NT2/D1 (cell line): ENCODE data around the gene TAF1L.

ENCODE experiments used
- DNase-seq: peaks from one replicate; pipeline ENCODE4 v3.0.0-alpha.2; 2011; ENCODE audit warnings: low read depth, low spot score
- H3K27me3 ChIP-seq: 2 replicates; pipeline ENCODE4 v1.6.0; 2011; ENCODE audit warnings: mild to moderate bottlenecking; ENCODE audit not compliant: insufficient read length, insufficient read depth
- H3K36me3 ChIP-seq: 2 replicates; pipeline ENCODE4 v1.6.1; 2011; ENCODE audit warnings: mild to moderate bottlenecking, low read length, mixed read lengths; ENCODE audit not compliant: insufficient read depth, insufficient read length
- H3K4me1 ChIP-seq: 2 replicates; pipeline ENCODE4 v1.5.1; 2011; ENCODE audit not compliant: insufficient read depth, insufficient read length
- H3K4me3 ChIP-seq: 2 replicates; pipeline ENCODE4 v1.5.1; 2011; ENCODE audit warnings: low read depth; ENCODE audit not compliant: insufficient read length
- H3K9ac ChIP-seq: 2 replicates; pipeline ENCODE4 v1.6.0; 2011; ENCODE audit warnings: low read depth; ENCODE audit not compliant: insufficient read length
- H3K9me3 ChIP-seq: 2 replicates; pipeline ENCODE4 v1.5.1; 2011; ENCODE audit warnings: mild to moderate bottlenecking, low read length; ENCODE audit not compliant: insufficient read depth
- SUZ12 ChIP-seq: IDR thresholded peaks from 2 replicates; pipeline ENCODE4 v1.6.1; 2011; ENCODE audit not compliant: insufficient read length, insufficient read depth; ENCODE audit errors: extremely low read depth
- YY1 ChIP-seq: IDR thresholded peaks from 2 replicates; pipeline ENCODE4 v1.6.1; 2011; ENCODE audit not compliant: insufficient read length, insufficient read depth
- ZNF274 ChIP-seq: IDR thresholded peaks from 2 replicates; pipeline ENCODE4 v1.6.1; 2011; ENCODE audit warnings: mild to moderate bottlenecking, low read depth, low read length

TAF1L gene

DNA sequence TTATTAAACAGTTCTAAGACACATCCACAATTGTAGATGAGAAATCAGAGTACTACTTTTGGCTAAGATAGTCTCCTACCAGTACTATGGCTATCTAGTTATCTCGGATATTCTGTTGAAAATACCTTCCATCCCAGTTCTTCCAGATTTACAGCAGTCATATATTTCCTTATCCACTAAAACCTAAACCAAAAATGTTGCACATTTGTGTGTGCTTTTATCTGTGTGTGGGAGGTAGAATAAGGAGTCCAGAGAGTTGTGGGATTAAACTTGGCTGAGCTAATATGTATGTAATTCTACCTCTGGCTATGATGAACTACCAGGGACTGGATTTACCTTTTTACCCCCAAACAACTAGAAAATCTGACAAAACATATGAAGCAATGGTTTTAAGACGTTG is 45.0 kb downstream of the TAF1L start:
- no peak for DNase-seq
- no peaks in the 10 kb centered on the region for H3K4me1 ChIP-seq
- no peaks in the 10 kb centered on the region for H3K36me3 ChIP-seq
- H3K4me3 ChIP-seq: no peak overlapping the region
- no peaks in the 10 kb centered on the region for H3K27me3 ChIP-seq
- no peak overlapping the region for H3K9ac ChIP-seq
- TF ChIP-seq SUZ12: no peak
- TF ChIP-seq ZNF274: no peak
- TF ChIP-seq YY1: no peak
- H3K9me3 ChIP-seq: no peaks in the 10 kb centered on the region

DNA sequence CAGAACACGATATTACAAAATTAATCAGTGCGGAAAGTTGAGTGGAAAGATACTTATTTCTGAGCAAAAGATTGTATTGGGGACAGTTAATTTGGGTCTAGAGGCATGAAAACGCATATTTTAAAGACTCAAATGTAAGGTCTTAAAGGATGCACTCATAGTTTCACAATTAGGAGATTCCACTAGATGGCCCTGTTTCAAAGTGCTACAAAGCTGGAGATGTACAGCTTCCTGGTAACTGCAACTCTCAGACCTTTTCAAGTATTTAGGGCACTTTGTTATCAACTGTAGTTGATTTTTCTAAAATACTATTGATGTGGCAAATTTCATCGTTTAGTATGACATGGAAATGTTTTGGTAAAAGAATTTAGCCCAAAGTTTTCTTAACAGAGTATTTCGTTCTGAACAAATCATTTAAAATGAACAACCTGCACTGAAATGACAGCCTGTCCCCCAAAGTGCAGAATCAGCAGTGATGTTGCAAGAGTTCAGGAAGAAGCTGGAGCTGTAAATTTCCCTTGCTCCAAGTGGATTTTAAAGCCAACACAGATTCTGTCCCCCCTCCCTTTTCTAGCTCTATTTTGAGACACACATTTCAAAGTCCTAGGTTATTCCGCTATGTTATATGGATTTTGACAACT is 46.3 kb downstream of the TAF1L start:
- no peaks in the 10 kb centered on the region for H3K36me3 ChIP-seq
- H3K27me3 ChIP-seq: no peaks in the 10 kb centered on the region
- TF ChIP-seq YY1 (no peak), ZNF274 (no peak), SUZ12 (no peak)
- H3K9ac ChIP-seq: no peak overlapping the region
- no peak overlapping the region for H3K4me3 ChIP-seq
- H3K4me1 ChIP-seq: no peaks in the 10 kb centered on the region
- H3K9me3 ChIP-seq: no peaks in the 10 kb centered on the region
- DNase-seq: peak; percentile 28

DNA sequence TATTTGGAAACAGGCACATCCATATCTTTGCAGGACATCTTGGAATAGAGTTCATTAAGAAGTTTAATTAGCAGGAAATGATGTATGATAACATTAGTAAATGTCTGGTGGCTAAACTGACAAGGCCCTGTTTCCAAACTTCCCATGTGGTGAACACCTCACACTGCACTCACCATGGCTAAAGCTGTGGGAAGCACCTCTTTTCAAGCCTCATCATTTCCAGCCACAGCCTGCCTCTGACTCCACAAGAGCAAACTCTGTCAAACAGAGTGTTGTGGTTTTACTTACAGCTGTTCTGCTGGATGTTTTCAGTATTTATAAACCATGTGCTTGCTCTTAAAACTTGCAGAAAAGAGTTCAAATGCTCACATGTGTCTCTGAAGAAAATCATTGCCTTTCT is 47.6 kb downstream of the TAF1L start:
- no peaks in the 10 kb centered on the region for H3K4me1 ChIP-seq
- no peak overlapping the region for H3K9ac ChIP-seq
- H3K4me3 ChIP-seq: no peak overlapping the region
- no peak for DNase-seq
- H3K27me3 ChIP-seq: no peaks in the 10 kb centered on the region
- H3K9me3 ChIP-seq: no peaks in the 10 kb centered on the region
- no peaks in the 10 kb centered on the region for H3K36me3 ChIP-seq
- TF ChIP-seq ZNF274 (no peak), YY1 (no peak), SUZ12 (no peak)

DNA sequence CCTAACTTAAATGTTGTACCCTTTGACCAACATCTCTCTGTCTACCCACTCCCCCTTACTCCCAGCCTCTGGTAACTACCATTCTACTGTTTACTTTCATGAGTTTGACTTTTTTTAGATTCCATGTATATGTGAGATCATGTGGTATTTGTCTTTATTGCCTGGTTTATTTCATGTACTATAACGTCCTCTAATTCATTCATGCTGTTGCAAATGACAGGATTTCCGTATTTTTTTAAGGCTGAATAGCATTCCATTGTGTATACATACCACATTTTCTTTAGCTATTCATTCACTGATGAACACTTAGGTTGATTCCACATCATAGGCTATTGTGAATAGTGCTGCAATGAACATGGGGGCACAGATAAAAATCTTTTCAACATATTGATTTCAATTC is 50.7 kb downstream of the TAF1L start:
- no peak for DNase-seq
- TF ChIP-seq SUZ12 (no peak), ZNF274 (no peak)
- H3K9ac ChIP-seq: no peak overlapping the region

DNA sequence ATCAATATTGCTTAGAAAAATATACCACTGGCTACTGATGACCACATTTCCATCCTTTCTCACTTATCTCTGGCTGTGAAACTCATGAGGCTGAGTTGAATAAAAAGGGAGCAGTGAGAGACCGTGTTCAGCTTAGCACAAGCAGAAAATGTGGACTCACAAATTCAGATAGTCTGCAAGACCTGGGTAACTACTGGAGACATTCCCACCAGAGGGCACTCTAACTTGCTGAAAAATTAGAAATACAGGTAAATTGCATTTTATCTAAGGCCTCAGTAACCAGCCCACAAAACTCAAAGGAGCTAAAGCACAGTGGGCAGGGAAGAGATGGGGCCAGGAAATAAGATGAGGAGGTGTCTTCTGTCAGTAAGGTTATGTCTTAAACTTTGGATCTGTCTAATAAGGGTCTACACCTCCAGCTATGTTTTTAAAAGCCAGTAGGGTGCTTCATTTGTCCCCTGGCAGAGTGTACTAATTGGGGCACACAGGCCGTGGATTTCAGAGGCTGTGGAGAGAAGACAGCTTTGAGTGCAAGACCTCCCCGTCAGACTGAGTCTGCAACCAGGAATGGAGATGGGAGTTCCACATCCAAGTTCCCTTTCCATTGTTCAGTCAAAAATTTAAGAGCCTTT is 53.8 kb downstream of the TAF1L start:
- DNase-seq: peak; percentile 66
- Histone ChIP-seq H3K4me1 (no peaks in the 10 kb centered on the region), H3K4me3 (no peak overlapping the region), H3K27me3 (no peaks in the 10 kb centered on the region), H3K36me3 (no peaks in the 10 kb centered on the region), H3K9ac (no peak overlapping the region), H3K9me3 (no peaks in the 10 kb centered on the region)
- no peak for TF ChIP-seq YY1
- TF ChIP-seq SUZ12: no peak
- no peak for TF ChIP-seq ZNF274

More for the DNA sequence above, 50.7 kb downstream of the TAF1L start:
- Histone ChIP-seq H3K4me1 (no peaks in the 10 kb centered on the region), H3K9me3 (no peaks in the 10 kb centered on the region), H3K36me3 (no peaks in the 10 kb centered on the region), H3K4me3 (no peak overlapping the region), H3K27me3 (no peaks in the 10 kb centered on the region)

DNA sequence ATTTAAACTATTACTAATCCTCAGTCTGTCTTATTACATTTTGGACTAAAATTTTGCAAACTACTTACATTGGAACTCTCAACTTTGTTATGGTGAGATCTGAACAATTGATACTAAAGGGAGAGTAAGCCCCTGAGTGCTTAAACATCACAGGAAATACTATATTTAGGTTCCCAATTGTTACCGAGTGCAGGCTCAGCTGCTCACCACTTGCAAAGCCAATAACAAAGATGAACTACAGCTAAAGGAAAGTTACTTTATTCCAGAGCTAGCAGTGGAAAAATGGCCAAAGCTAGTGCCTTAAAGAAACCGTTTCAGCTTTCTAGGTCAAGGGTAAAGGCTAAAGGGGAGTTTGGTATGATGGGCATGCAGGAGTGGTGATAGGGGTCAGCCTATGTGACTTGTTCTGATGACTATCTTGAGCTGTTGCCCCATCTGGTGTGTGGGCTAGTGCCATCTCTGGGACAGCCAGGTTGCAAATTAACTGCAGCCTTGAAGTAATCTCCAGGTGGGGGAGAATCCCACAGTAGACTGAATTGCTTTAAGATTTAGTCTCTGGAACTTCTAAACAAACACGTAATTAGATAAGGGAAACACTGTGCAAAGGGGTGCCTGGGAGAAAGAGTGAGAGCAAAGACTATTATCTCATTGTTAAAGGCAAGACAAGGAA is 54.7 kb downstream of the TAF1L start:
- Histone ChIP-seq H3K9ac (no peak overlapping the region), H3K27me3 (no peaks in the 10 kb centered on the region), H3K4me3 (no peak overlapping the region), H3K4me1 (no peaks in the 10 kb centered on the region), H3K36me3 (no peaks in the 10 kb centered on the region), H3K9me3 (no peaks in the 10 kb centered on the region)
- no peak for TF ChIP-seq ZNF274
- no peak for TF ChIP-seq YY1
- no peak for TF ChIP-seq SUZ12
- no peak for DNase-seq

- no peak for TF ChIP-seq YY1
- TF ChIP-seq ZNF274: no peak
- no peak for TF ChIP-seq SUZ12
- H3K9me3 ChIP-seq: no peaks in the 10 kb centered on the region
- peak; percentile 46 for DNase-seq
- H3K27me3 ChIP-seq: no peaks in the 10 kb centered on the region
- no peak overlapping the region for H3K9ac ChIP-seq
- H3K4me3 ChIP-seq: no peak overlapping the region
- no peaks in the 10 kb centered on the region for H3K4me1 ChIP-seq
- no peaks in the 10 kb centered on the region for H3K36me3 ChIP-seq
These were observed 55.6 kb downstream of the TAF1L start for GRCh38 chr9:32579706-32580331.
